A549 (cell line): ENCODE results near the gene PLOD3. TPM values are rescaled to one million over a fixed set of nuclear protein-coding genes. Genes with fewer than 3 reads are reported as not detected.

Source experiments
- ATAC-seq, 2 experiments: fragments of 200-7000 bp in 1 of 2; fragments of >200 bp in 1 of 2; cut with Nextera tagmentation in 1 of 2; cut with Tn5 transposase in 1 of 2; 3 replicates each; pipeline versions ENCODE4 v1.8.0 to v1.9.1; 2018 to 2020; ENCODE audit warnings: mild to moderate bottlenecking in 1 of 2, moderate library complexity in 1 of 2
- CTCF ChIA-PET: fragments of 300-600 bp; sonication (Branson Sonifier 250); formaldehyde crosslinking; extraction: SDS; loops from one replicate; lab custom pipeline; 2021; ENCODE audit warnings: antibody characterized with exemption, inconsistent platforms; lab: Yijun Ruan, JAX
- POLR2A ChIA-PET: fragments of 350-600 bp; formaldehyde crosslinking; extraction: SDS; loops from one replicate; lab custom pipeline; 2021; ENCODE audit warnings: antibody characterized with exemption, inconsistent platforms; lab: Yijun Ruan, JAX
- DNase-seq, 2 experiments: peaks; one replicate each; pipeline versions ENCODE4 v3.0.0 to v3.0.0-alpha.2; 2011 to 2016; ENCODE audit warnings: low read depth in 1 of 2, low spot score in 1 of 2
- FAIRE-seq: peaks from 2 replicates; lab custom pipeline; 2011; peaks lifted over from hg19 to GRCh38; lab: Jason Lieb, UNC
- H3K27ac ChIP-seq, 2 experiments: fragments of >200 bp; sonication (Bioruptor Twin); formaldehyde crosslinking; 3 replicates each; pipeline ENCODE4 v1.5.1; 2016 to 2017
- H3K4me1 ChIP-seq: fragments of >200 bp; sonication (Bioruptor Twin); formaldehyde crosslinking; 3 replicates; pipeline ENCODE4 v1.6.1; 2016
- H3K4me2 ChIP-seq: fragments of >200 bp; sonication (Bioruptor Twin); formaldehyde crosslinking; 3 replicates; pipeline ENCODE4 v1.6.1; 2016
- H3K4me3 ChIP-seq: fragments of >200 bp; sonication (Bioruptor Twin); formaldehyde crosslinking; 3 replicates; pipeline ENCODE4 v1.5.1; 2016
- H3K9me3 ChIP-seq: fragments of >200 bp; sonication (Bioruptor Twin); formaldehyde crosslinking; 3 replicates; pipeline ENCODE4 v1.6.1; 2016
- CBX8 ChIP-seq: fragments of 200-600 bp; sonication (generic); IDR thresholded peaks from 2 replicates; pipeline ENCODE4 v1.6.1; 2016
- EHMT2 ChIP-seq: fragments of 200-600 bp; sonication (generic); IDR thresholded peaks from 2 replicates; pipeline ENCODE4 v1.6.1; 2016; ENCODE audit warnings: antibody characterized with exemption, low read depth, mild to moderate bottlenecking, moderate library complexity
- FOSL2 ChIP-seq, 2 experiments: fragments of 450-650 bp in 1 of 2; fragments of >200 bp in 1 of 2; sonication (Bioruptor Twin) in 1 of 2; formaldehyde crosslinking; IDR thresholded peaks; 2 replicates each; pipeline versions ENCODE4 v1.5.0 to v1.6.1; 2016 to 2020; ENCODE audit warnings: mild to moderate bottlenecking in 1 of 2, moderate library complexity in 1 of 2
- HOXB5 ChIP-seq: fragments of 250-450 bp; sonication (Bioruptor Pico); IDR thresholded peaks from 2 replicates; pipeline ENCODE4 v1.5.0; 2020; ENCODE audit warnings: mild to moderate bottlenecking, moderate library complexity
- JUN ChIP-seq, 2 experiments: fragments of >200 bp; sonication (Bioruptor Twin); formaldehyde crosslinking; IDR thresholded peaks; 2 replicates in 1 of 2; 3 replicates in 1 of 2; pipeline ENCODE4 v1.6.1; 2016 to 2017
- MAFK ChIP-seq: fragments of 450-650 bp; IDR thresholded peaks from 2 replicates; pipeline ENCODE4 v1.6.1; 2014; ENCODE audit not compliant: partially characterized antibody
- MYC ChIP-seq: IDR thresholded peaks from 2 replicates; pipeline ENCODE4 v1.6.1; 2012; ENCODE audit warnings: mild to moderate bottlenecking, inconsistent platforms, low read length, improper control_type of control experiment, borderline replicate concordance
- NPAS2 ChIP-seq: fragments of 250-450 bp; sonication (Bioruptor Pico); IDR thresholded peaks from 2 replicates; pipeline ENCODE4 v1.8.0; 2022; ENCODE audit warnings: mild to moderate bottlenecking, moderate library complexity, borderline replicate concordance
- NR3C1 ChIP-seq: fragments of >200 bp; sonication (Bioruptor Twin); formaldehyde crosslinking; IDR thresholded peaks from 3 replicates; pipeline ENCODE4 v1.6.1; 2017
- POLR2A ChIP-seq: IDR thresholded peaks from 2 replicates; pipeline ENCODE4 v1.6.1; 2012; ENCODE audit warnings: mild to moderate bottlenecking, low read length
- RARB ChIP-seq: fragments of 250-450 bp; sonication (Bioruptor Pico); IDR thresholded peaks from 2 replicates; pipeline ENCODE4 v1.8.0; 2021; ENCODE audit warnings: mild to moderate bottlenecking, moderate library complexity
- RFX5 ChIP-seq: fragments of 450-650 bp; IDR thresholded peaks from 2 replicates; pipeline ENCODE4 v1.7.1; 2014; ENCODE audit warnings: antibody characterized with exemption, mild to moderate bottlenecking, moderate library complexity
- ZFP36 ChIP-seq: fragments of 450-650 bp; IDR thresholded peaks from 2 replicates; pipeline ENCODE4 v1.6.1; 2014; ENCODE audit warnings: borderline replicate concordance; ENCODE audit not compliant: partially characterized antibody
- ZNF302 ChIP-seq: fragments of 250-450 bp; sonication (Bioruptor Pico); IDR thresholded peaks from 2 replicates; pipeline ENCODE4 v1.9.0; 2021; ENCODE audit warnings: inconsistent platforms, mild to moderate bottlenecking, moderate library complexity
- WGBS: methylation state at CpG from one replicate; pipeline ENCODE4 v1.1.6; 2017; ENCODE audit errors: missing lambda C conversion rate; 5-methylcytosine and 5-hydroxymethylcytosine counted together
- polyA plus RNA-seq, 4 experiments: library from polyadenylated mRNA; depleted of rRNA in 3 of 4; stranded (reverse); fragments of >200 nt; fragmentation: RNase III in 1 of 4; extraction: RNeasy Plus Mini Kit Qiagen cat#74134 plus additional on column Dnase treatment in 1 of 4; gene quantifications; 2 replicates in 3 of 4; 3 replicates in 1 of 4; pipeline ENCODE4 v1.2.3, GENCODE V29; 2011 to 2017
- TF ChIP-seq, protein P1 (sequence below): IDR thresholded peaks from 2 replicates; pipeline ENCODE4 v1.6.1; 2012; ENCODE audit warnings: low read depth, borderline replicate concordance
- TF ChIP-seq, protein P2 (sequence below): fragments of >200 bp; sonication (Bioruptor Twin); formaldehyde crosslinking; IDR thresholded peaks from 3 replicates; pipeline ENCODE4 v1.5.1; 2016
- TF ChIP-seq, protein P3 (sequence below): fragments of >200 bp; sonication (Bioruptor Twin); formaldehyde crosslinking; IDR thresholded peaks from 3 replicates; pipeline ENCODE4 v1.6.1; 2016
- TF ChIP-seq, protein P4 (sequence below): fragments of 450-650 bp; IDR thresholded peaks from 2 replicates; pipeline ENCODE4 v1.6.1; 2014; ENCODE audit warnings: antibody characterized with exemption
- TF ChIP-seq, protein P5 (sequence below): fragments of 250-450 bp; sonication (Bioruptor Pico); IDR thresholded peaks from 2 replicates; pipeline ENCODE4 v1.5.0; 2020; ENCODE audit warnings: low read depth, mild to moderate bottlenecking, moderate library complexity

The PLOD3 gene
- polyA plus RNA-seq, 2 of the 4 experiments (the other 2 are of a cell fraction): 26.0 to 48.7 TPM

DNA sequence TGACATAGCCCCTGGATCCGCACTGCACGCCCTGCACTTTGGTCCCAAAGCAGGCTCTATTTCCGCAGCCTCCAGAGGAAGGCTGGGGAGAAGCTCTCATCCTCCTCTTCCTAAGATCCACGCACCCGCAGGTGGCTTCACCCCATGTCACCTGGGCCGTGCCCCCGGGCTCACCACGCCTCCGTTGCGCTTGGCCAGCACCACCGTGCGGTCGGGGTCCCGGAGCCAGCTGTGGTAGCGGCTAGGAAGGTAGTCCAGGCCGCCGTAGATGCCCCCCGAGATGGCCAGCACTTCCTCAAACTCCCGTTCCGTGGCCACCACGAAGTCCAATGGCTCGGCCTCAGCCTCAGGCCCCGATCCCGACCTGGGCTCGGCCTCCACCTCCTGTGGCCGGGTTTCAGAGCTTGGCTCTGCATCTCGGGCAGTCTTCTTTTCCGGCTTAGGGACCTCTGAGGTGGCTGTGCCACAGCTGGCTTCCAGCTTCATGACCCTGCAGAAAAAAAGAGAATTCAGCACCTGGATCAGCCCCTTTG lies 43.0 kb downstream of the PLOD3 start:
- no peak for DNase-seq
- ChIA-PET CTCF (interaction anchor here (0.8 to 6.7 kb wide), 10 partner anchors 9 to 280 kb away, joined by 3 to 68 read pairs (median 4); partner anchors contain the start of gene MOGAT3), POLR2A (interaction anchor here (0.6 to 1.7 kb wide), 4 partner anchors 8 to 299 kb away, joined by 3 to 16 read pairs (median 4); partner anchors contain the start of genes SRRT and VGF)
- Histone ChIP-seq H3K4me1 (peaks cover 47% of the 10 kb centered on the region), H3K9me3 (no peaks in the 10 kb centered on the region), H3K4me3 (no peak overlapping the region; the same call in 2 of the 3 replicates), H3K27ac (peak overlapping the region in 1 of 2 experiments; percentile 80; a peak in 1 of 6 replicates), H3K4me2 (no peak overlapping the region)
- ATAC-seq: no peak
- FAIRE-seq: no peak
- WGBS: 75% methylated on average over 27 of the region's 28 CpGs
- TF ChIP-seq EHMT2: no peak
- TF ChIP-seq, protein P1, sequence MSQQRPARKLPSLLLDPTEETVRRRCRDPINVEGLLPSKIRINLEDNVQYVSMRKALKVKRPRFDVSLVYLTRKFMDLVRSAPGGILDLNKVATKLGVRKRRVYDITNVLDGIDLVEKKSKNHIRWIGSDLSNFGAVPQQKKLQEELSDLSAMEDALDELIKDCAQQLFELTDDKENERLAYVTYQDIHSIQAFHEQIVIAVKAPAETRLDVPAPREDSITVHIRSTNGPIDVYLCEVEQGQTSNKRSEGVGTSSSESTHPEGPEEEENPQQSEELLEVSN: no peak
- TF ChIP-seq, protein P2, sequence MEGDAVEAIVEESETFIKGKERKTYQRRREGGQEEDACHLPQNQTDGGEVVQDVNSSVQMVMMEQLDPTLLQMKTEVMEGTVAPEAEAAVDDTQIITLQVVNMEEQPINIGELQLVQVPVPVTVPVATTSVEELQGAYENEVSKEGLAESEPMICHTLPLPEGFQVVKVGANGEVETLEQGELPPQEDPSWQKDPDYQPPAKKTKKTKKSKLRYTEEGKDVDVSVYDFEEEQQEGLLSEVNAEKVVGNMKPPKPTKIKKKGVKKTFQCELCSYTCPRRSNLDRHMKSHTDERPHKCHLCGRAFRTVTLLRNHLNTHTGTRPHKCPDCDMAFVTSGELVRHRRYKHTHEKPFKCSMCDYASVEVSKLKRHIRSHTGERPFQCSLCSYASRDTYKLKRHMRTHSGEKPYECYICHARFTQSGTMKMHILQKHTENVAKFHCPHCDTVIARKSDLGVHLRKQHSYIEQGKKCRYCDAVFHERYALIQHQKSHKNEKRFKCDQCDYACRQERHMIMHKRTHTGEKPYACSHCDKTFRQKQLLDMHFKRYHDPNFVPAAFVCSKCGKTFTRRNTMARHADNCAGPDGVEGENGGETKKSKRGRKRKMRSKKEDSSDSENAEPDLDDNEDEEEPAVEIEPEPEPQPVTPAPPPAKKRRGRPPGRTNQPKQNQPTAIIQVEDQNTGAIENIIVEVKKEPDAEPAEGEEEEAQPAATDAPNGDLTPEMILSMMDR: no peak

DNA sequence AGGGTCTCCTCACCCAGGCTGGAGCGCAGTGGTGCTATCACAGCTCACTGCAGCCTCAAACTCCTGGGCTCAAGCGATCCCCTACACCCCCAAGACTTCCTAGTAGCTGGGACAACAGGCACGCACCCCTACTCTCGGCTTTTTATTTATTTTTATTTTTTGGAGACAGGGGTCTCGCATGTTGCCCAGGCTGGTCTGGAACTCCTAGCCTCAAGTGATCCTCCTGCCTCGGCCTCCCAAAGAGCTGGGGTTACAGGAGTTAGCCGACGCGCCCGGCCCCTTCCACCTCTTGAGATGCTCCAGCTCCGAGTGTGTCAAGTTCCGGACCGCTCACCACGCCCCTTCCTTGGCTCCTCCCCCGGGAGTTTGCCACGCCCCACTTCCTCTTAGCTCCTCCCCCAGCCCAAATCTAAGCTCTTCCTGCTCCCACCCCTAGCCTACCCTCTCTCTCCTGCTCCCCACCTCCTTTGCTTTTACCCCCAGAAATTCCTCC lies 43.6 kb downstream of the PLOD3 start:
- ATAC-seq (peak; percentile 57 to 70), FAIRE-seq (no peak), DNase-seq (peak; percentile 59 to 81)
- Histone ChIP-seq H3K9me3 (no peaks in the 10 kb centered on the region), H3K4me2 (peak overlapping the region; percentile 97), H3K4me1 (peaks cover 49% of the 10 kb centered on the region), H3K27ac (peak overlapping the region; percentile 52 to 80; a peak in 5 of 6 replicates), H3K4me3 (peak overlapping the region; percentile 33)
- WGBS: 10% methylated on average over 16 of the region's 16 CpGs
- POLR2A ChIA-PET: interaction anchor here (0.6 to 1.7 kb wide), 4 partner anchors 9 to 299 kb away, joined by 3 to 16 read pairs (median 4); partner anchors contain the start of genes SRRT and VGF
- TF ChIP-seq FOSL2 (IDR thresholded peaks at IDR 0.05) (no peak), FOSL2 (CRISPR knock-in tag; IDR thresholded peaks at IDR 0.05) (no peak), ZNF302 (no peak), CBX8 (no peak), HOXB5 (CRISPR knock-in tag) (no peak), RFX5 (no peak), RARB (CRISPR knock-in tag) (no peak), NPAS2 (CRISPR knock-in tag) (no peak), ZFP36 (peak; percentile 52), NR3C1 (no peak), MYC (no peak), POLR2A (no peak), JUN (IDR thresholded peaks at IDR 0.05) (no peak), MAFK (no peak)
- TF ChIP-seq, protein P3, sequence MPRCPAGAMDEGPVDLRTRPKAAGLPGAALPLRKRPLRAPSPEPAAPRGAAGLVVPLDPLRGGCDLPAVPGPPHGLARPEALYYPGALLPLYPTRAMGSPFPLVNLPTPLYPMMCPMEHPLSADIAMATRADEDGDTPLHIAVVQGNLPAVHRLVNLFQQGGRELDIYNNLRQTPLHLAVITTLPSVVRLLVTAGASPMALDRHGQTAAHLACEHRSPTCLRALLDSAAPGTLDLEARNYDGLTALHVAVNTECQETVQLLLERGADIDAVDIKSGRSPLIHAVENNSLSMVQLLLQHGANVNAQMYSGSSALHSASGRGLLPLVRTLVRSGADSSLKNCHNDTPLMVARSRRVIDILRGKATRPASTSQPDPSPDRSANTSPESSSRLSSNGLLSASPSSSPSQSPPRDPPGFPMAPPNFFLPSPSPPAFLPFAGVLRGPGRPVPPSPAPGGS: no peak
- TF ChIP-seq, protein P4, sequence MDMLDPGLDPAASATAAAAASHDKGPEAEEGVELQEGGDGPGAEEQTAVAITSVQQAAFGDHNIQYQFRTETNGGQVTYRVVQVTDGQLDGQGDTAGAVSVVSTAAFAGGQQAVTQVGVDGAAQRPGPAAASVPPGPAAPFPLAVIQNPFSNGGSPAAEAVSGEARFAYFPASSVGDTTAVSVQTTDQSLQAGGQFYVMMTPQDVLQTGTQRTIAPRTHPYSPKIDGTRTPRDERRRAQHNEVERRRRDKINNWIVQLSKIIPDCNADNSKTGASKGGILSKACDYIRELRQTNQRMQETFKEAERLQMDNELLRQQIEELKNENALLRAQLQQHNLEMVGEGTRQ: no peak
- TF ChIP-seq, protein P5, sequence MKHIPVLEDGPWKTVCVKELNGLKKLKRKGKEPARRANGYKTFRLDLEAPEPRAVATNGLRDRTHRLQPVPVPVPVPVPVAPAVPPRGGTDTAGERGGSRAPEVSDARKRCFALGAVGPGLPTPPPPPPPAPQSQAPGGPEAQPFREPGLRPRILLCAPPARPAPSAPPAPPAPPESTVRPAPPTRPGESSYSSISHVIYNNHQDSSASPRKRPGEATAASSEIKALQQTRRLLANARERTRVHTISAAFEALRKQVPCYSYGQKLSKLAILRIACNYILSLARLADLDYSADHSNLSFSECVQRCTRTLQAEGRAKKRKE: peak; percentile 36; the same call in 1 of the 2 replicates
- CTCF ChIA-PET: interaction anchor here (0.5 to 6.7 kb wide), 11 partner anchors 10 to 349 kb away, joined by 3 to 68 read pairs (median 4); partner anchors contain the start of gene MOGAT3
